ENCODE results near the gene FBXO41.
A peak's percentile ranks its signal among the peaks of the same experiment; 100 is the strongest.

FBXO41 gene

DNA sequence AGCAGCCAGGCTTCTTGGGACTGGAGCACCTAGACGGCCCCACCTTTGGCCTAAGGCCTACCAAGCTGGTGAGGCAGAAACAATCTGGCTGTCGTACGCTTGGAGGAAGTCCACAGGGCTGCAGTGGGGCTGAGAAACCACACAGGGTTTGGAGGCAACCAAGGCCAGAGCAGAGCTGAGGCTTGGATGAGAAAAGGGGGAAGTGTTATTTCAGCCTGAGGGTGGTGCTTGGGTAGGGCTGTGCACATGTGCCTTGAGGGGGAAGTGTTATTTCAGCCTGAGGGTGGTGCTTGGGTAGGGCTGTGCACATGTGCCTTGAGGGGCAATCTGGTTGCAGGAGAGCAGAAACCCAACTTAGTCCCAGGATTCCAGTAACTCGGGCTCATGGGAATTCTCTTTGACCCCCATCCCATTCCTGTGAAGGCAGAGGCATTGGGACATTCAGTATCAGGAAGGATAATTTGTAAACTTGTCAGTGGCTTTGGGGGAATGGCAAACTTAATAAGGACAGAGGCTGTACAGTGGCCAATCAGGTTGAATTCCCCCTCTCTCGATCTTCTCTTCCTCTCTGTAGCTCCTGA is 971 bp upstream of the FBXO41 start:
- Histone ChIP-seq H3K4me2 (ENCODE audit: low read length) (peak overlapping the region; percentile 99), H3K9me3 (ENCODE audit: control insufficient read depth, insufficient read depth, low read length) (no peaks in the 10 kb centered on the region), H4K20me1 (ENCODE audit: control insufficient read depth, insufficient read depth, low read depth, low read length) (peaks cover 20% of the 10 kb centered on the region), H3K4me1 (ENCODE audit: control insufficient read depth, low read length) (peaks cover 37% of the 10 kb centered on the region), H3K4me3 (ENCODE audit: low read length) (peak overlapping the region; percentile 95), H3K27ac (ENCODE audit: low read depth, low read length) (peak overlapping the region; percentile 93), H3K9me2 (replicated peaks; ENCODE audit: control insufficient read depth, low read length) (no peaks in the 10 kb centered on the region), H3K79me2 (ENCODE audit: control insufficient read depth, low read length) (peaks cover 40% of the 10 kb centered on the region), H3F3A (ENCODE audit: control insufficient read depth, insufficient read depth) (peaks cover 5% of the 10 kb centered on the region; the same call in 1 of the 2 replicates), H3K36me3 (ENCODE audit: control insufficient read depth, low read length) (peaks cover 38% of the 10 kb centered on the region), H3K27me3 (ENCODE audit: control insufficient read depth, low read length) (no peaks in the 10 kb centered on the region)
- TF ChIP-seq, protein P1, sequence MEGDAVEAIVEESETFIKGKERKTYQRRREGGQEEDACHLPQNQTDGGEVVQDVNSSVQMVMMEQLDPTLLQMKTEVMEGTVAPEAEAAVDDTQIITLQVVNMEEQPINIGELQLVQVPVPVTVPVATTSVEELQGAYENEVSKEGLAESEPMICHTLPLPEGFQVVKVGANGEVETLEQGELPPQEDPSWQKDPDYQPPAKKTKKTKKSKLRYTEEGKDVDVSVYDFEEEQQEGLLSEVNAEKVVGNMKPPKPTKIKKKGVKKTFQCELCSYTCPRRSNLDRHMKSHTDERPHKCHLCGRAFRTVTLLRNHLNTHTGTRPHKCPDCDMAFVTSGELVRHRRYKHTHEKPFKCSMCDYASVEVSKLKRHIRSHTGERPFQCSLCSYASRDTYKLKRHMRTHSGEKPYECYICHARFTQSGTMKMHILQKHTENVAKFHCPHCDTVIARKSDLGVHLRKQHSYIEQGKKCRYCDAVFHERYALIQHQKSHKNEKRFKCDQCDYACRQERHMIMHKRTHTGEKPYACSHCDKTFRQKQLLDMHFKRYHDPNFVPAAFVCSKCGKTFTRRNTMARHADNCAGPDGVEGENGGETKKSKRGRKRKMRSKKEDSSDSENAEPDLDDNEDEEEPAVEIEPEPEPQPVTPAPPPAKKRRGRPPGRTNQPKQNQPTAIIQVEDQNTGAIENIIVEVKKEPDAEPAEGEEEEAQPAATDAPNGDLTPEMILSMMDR (IDR thresholded peaks at IDR 0.05; ENCODE audit: low read depth, low read length, poor library complexity, severe bottlenecking), result no peak
- no peak for TF ChIP-seq EZH2phosphoT487 (IDR thresholded peaks at IDR 0.05; ENCODE audit: borderline replicate concordance, low read length)

- H3F3A ChIP-seq (ENCODE audit: control insufficient read depth, insufficient read depth), result peaks cover 3% of the 10 kb centered on the region; the same call in 1 of the 2 replicates
- no peaks in the 10 kb centered on the region for H3K9me2 ChIP-seq (replicated peaks; ENCODE audit: control insufficient read depth, low read length)
- H3K4me1 ChIP-seq (ENCODE audit: control insufficient read depth, low read length), result peaks cover 37% of the 10 kb centered on the region
- peak overlapping the region; percentile 99 for H3K4me2 ChIP-seq (ENCODE audit: low read length)
- peak overlapping the region; percentile 95 for H3K4me3 ChIP-seq (ENCODE audit: low read length)
- H3K9me3 ChIP-seq (ENCODE audit: control insufficient read depth, insufficient read depth, low read length), result no peaks in the 10 kb centered on the region
- TF ChIP-seq, protein P1 (IDR thresholded peaks at IDR 0.05; ENCODE audit: low read depth, low read length, poor library complexity, severe bottlenecking), result no peak
- H3K27me3 ChIP-seq (ENCODE audit: control insufficient read depth, low read length), result no peaks in the 10 kb centered on the region
- H3K79me2 ChIP-seq (ENCODE audit: control insufficient read depth, low read length), result peaks cover 55% of the 10 kb centered on the region
- peaks cover 22% of the 10 kb centered on the region for H4K20me1 ChIP-seq (ENCODE audit: control insufficient read depth, insufficient read depth, low read depth, low read length)
- peak overlapping the region; percentile 93 for H3K27ac ChIP-seq (ENCODE audit: low read depth, low read length)
- peaks cover 53% of the 10 kb centered on the region for H3K36me3 ChIP-seq (ENCODE audit: control insufficient read depth, low read length)
Measured at GRCh38 chr2:73283545-73284295, 558 bp downstream of the FBXO41 start.

DNA sequence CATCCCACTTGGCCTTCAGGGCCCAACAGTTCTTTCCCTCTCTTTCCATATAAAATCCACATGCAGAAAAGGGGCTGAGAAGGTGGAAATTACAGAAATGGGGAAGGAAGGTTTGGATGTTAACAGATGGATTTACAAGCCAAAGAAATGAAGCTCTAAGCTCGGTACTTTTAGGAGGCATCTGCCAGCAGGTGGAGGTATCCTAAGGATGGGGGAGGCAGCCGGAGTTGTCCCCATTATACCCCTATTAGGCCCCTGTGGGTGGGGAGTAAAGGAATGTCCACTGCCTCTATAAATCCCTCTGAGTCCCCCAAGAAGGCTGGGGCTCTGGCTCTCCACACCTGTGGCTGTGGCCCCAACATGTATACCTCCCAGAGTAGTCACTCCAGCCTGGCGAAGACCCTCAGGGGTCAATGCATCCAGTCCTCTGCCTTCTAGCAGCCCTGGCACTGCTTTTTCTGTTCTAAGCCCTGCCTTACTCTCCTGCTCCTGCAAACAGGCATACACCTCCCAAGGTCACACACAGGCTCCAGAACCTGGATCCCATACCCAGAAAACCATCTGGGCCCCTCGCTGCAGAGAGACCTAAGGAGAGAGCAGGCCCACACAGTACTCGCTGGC is 1.2 kb downstream of the FBXO41 start:
- no peaks in the 10 kb centered on the region for H3K27me3 ChIP-seq (ENCODE audit: control insufficient read depth, low read length)
- H3K9me2 ChIP-seq (replicated peaks; ENCODE audit: control insufficient read depth, low read length), result no peaks in the 10 kb centered on the region
- H3K4me2 ChIP-seq (ENCODE audit: low read length), result peak overlapping the region; percentile 99
- H3K36me3 ChIP-seq (ENCODE audit: control insufficient read depth, low read length), result peaks cover 59% of the 10 kb centered on the region
- peaks cover 3% of the 10 kb centered on the region; the same call in 1 of the 2 replicates for H3F3A ChIP-seq (ENCODE audit: control insufficient read depth, insufficient read depth)
- TF ChIP-seq EZH2phosphoT487 (IDR thresholded peaks at IDR 0.05; ENCODE audit: borderline replicate concordance, low read length), result no peak
- TF ChIP-seq, protein P1 (IDR thresholded peaks at IDR 0.05; ENCODE audit: low read depth, low read length, poor library complexity, severe bottlenecking), result no peak
- peaks cover 37% of the 10 kb centered on the region for H3K4me1 ChIP-seq (ENCODE audit: control insufficient read depth, low read length)
- no peaks in the 10 kb centered on the region for H3K9me3 ChIP-seq (ENCODE audit: control insufficient read depth, insufficient read depth, low read length)
- peak overlapping the region; percentile 95 for H3K4me3 ChIP-seq (ENCODE audit: low read length)
- peak overlapping the region; percentile 93; the same call in 1 of the 2 replicates for H3K27ac ChIP-seq (ENCODE audit: low read depth, low read length)
- H3K79me2 ChIP-seq (ENCODE audit: control insufficient read depth, low read length), result peaks cover 62% of the 10 kb centered on the region
- peaks cover 26% of the 10 kb centered on the region for H4K20me1 ChIP-seq (ENCODE audit: control insufficient read depth, insufficient read depth, low read depth, low read length)
